Thyroid gland (tissue), 4 donors: Measurements from ENCODE around the gene ZNF76.

Experiments used
- POLR2A ChIP-seq, 2 donors: fragments of 450-650 bp; IDR thresholded peaks; one replicate each; pipeline ENCODE4 v1.6.1; 2017; ENCODE audit warnings: antibody characterized with exemption in 2 of 2, mild to moderate bottlenecking in 2 of 2, moderate library complexity in 1 of 2
- TF ChIP-seq, protein P1 (sequence below), 6 experiments: fragments of 200-600 bp in 3 of 6; fragments of 450-650 bp in 3 of 6; sonication (generic) in 3 of 6; IDR thresholded peaks; one replicate each; pipeline ENCODE4 v1.5.1; 2016 to 2019; ENCODE audit warnings: antibody characterized with exemption in 6 of 6, mild to moderate bottlenecking in 2 of 6, inconsistent platforms in 1 of 6, moderate library complexity in 1 of 6

DNA sequence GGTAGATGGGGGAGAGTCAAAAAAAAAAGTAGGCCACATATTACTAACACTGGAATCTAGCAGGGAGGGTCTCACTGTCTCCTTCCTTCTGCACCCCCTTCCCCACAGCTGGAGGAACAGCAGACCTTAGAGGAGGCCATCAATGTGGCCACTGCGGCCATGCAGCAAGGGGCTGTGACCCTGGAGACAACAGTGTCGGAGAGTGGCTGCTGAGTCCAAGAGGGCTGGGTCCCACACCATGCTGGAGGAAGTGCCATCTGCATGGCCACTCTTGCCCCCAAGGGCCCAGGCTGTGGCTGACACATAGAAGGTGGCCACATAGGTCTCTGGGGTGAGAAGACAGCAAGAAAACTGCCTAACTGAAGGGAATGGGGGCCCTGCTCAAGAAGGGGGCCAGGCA is 35.5 kb downstream of the ZNF76 start:
- TF ChIP-seq, protein P1, sequence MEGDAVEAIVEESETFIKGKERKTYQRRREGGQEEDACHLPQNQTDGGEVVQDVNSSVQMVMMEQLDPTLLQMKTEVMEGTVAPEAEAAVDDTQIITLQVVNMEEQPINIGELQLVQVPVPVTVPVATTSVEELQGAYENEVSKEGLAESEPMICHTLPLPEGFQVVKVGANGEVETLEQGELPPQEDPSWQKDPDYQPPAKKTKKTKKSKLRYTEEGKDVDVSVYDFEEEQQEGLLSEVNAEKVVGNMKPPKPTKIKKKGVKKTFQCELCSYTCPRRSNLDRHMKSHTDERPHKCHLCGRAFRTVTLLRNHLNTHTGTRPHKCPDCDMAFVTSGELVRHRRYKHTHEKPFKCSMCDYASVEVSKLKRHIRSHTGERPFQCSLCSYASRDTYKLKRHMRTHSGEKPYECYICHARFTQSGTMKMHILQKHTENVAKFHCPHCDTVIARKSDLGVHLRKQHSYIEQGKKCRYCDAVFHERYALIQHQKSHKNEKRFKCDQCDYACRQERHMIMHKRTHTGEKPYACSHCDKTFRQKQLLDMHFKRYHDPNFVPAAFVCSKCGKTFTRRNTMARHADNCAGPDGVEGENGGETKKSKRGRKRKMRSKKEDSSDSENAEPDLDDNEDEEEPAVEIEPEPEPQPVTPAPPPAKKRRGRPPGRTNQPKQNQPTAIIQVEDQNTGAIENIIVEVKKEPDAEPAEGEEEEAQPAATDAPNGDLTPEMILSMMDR (IDR thresholded peaks at IDR 0.05): no peak
- no peak for TF ChIP-seq POLR2A (IDR thresholded peaks at IDR 0.05)
